GM18867 (cell line): ENCODE data around the gene DIAPH2.

Experiments
- ATAC-seq: cut with Tn5 transposase; IDR thresholded peaks from one replicate; pipeline ENCODE4 v1.9.1; 2021; ENCODE audit warnings: mild to moderate bottlenecking, moderate library complexity; ENCODE audit not compliant: unreplicated experiment

The DIAPH2 gene

DNA sequence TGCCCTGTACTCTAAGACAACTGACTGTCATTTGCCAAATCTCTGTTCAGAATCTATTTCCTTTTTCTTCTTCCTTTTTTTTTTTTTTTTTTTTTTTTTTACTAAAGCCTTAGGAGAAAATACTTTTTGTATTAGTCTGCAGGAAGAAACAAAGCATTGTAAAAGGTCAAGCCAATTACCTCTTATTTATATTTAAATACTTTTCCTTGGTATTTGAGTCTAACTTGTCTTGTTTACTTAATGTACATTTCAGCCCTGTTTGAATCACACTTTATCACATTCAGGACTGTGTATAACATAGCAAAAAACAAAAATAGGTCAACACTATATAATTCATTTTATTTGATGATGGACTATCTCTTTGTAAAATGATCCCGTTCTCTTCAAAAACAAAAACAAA is 461.3 kb downstream of the DIAPH2 start:
- ATAC-seq: no peak

- ATAC-seq: no peak
Observed at GRCh38 chrX:97155816-97156215, 471.2 kb downstream of the DIAPH2 start.

DNA sequence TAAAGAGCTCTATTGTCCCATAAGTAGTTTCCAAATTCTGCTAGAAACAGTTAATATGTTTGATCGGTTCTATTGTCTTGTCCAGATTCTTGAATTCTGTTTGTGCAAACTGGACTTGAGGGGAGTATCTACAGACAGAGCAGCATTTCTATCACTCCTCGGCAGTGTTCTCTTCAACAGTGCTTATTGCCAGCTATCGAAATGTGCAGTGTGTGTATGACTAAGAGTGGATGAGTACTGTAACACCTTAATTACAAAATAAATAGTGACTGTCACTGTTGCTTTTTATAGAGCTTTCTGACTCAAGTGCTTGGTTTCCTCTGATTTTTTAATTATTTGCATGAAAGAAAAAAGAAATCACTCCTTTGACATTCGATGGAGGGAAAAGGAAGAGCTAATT is 473.6 kb downstream of the DIAPH2 start:
- ATAC-seq: no peak

DNA sequence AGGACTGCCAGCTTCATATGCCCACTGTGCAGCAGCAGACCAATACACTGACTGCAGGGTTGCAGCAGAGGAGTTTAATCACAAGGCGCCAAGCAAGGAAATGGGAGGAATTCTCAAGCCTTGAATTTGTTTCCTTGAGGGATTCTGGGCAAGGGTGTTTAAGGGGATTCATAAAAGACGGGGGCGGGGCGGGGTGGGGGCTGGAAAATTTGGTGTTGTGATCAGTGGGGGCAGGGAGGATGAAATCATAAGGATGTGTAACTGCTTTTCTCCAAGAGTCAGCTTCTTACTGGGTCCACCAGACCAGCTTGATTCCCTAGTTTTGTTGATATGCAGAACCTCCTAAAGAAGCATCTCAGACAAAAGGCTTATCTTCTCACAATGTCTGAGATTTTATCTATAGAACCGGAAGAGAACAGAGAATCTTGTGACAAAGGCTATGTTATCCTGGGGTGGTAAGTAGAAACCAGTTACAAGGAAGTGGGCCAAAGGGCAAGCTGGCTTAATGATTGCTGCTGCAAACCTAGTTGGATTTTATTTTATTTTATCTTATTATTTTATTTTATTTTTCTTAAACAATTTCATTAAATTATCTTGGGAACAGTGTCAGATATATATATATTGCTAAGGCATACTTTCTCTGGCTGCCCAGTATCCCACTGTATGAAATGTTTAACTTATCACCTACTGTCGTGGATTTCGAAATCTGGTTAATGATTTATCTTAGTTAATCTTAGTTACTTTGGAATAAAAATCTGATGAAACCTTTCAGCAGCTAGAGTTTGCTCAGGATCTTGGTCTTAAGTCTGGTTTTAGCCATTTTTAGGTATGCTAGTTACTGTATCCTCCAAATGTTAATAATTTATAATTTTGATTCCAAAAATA is 475.5 kb downstream of the DIAPH2 start:
- no peak for ATAC-seq

GRCh38 chrX:97167333-97167732 is 482.7 kb downstream of the DIAPH2 start:
- ATAC-seq: no peak

- ATAC-seq: peak; percentile 73
Observed at GRCh38 chrX:97168646-97169045, 484.0 kb downstream of the DIAPH2 start.

GRCh38 chrX:97175147-97175546 is 490.5 kb downstream of the DIAPH2 start:
- ATAC-seq: no peak

GRCh38 chrX:97189668-97190067 is 505.0 kb downstream of the DIAPH2 start:
- ATAC-seq: no peak

DNA sequence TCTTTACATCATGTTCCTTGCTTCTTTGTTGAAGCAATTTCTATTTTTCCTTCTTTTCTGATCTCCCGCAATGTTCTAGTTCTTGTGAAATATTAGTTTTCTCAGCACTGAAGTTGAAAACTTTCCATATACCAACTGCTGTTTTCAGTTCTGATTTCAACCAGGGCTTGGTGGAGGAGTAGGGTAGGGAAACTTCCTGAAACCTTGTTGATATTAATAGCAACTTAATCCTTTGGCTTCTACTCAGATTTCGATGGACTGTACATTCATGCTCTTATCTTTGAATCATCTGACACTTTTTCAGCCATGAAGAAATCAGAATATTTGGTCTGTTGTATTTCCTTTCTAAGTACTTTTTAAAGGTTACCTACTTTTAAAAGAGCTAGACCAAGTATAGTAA is 514.9 kb downstream of the DIAPH2 start:
- no peak for ATAC-seq

DNA sequence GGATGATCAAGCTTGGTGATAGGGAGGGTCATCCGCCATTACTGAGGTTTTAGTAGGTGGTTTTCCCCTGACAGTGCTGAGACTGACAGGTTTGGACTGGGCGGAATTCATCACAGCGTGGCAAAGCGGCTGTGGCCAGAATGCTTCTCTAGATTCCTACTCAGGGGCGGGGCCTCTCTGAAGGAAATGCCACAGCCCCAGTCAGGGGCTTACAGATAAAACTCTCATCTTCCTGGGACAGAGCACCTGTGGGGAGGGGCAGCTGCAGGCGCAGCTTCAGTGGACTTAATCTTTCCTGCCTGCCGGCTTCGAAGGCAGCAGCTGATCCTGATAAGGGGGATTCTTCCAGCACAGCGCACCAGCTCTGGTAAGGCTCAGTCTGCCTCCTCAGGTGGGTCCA is 515.8 kb downstream of the DIAPH2 start:
- no peak for ATAC-seq

- no peak for ATAC-seq
Observed at GRCh38 chrX:97210501-97210900, 525.9 kb downstream of the DIAPH2 start.

- no peak for ATAC-seq
Observed at GRCh38 chrX:97211070-97211469, 526.4 kb downstream of the DIAPH2 start.

DNA sequence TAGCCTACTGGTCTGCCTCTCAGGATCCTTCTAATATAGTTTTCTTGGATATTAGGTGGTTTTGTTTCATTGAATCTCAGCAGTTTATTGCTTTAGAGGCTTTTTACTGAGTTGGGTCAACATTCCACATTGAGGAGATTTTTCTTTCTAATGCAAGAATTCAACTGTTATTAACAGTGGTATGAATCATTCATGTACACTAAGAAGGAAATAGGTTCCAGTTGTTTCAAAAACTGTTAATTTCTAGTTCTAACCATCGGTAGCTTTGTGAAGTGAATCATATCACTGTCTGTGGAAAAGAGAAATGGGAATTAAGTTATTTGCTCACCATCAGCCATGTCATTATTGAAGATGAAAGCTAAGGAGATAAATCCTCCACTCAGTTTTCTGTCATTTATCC is 530.5 kb downstream of the DIAPH2 start:
- ATAC-seq: no peak

DNA sequence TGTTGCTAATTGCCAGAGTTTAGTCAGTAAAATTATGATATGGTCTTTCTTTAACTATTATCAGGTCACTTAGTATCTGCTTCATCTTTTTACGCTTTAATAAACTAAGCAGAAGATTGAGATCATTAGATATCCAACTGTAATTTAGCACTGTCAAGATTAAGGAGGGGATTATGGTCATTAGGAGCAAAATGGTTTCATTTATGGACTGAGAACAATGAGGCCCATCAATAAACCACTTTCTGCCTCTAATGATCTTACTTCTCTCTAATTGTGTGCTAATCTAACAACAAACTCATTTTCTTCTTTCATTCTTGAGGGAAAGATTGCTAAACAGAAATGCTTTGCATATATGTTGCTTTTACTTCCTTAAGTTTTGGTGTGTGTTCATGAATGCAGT is 539.5 kb downstream of the DIAPH2 start:
- no peak for ATAC-seq

DNA sequence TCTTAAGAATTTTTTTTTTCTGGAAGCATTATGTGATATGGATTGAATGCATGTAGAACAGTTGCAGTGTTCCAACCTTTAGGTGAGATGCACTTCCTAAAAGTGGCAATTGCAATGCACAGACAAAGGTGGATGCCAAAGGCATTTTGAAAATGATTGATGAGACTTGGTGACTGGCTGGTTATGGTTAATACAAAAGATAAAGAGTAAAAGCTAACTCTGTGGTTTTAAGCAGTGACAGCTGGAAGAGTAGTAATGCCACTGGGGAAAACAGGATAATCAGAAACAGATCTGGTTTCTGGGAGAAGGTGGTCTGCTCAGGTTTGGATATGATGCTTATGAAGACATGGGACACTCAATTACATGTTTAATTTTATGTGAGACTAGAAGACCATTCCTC is 544.7 kb downstream of the DIAPH2 start:
- ATAC-seq: no peak

- ATAC-seq: no peak
Observed at GRCh38 chrX:97230948-97231347, 546.3 kb downstream of the DIAPH2 start.

DNA sequence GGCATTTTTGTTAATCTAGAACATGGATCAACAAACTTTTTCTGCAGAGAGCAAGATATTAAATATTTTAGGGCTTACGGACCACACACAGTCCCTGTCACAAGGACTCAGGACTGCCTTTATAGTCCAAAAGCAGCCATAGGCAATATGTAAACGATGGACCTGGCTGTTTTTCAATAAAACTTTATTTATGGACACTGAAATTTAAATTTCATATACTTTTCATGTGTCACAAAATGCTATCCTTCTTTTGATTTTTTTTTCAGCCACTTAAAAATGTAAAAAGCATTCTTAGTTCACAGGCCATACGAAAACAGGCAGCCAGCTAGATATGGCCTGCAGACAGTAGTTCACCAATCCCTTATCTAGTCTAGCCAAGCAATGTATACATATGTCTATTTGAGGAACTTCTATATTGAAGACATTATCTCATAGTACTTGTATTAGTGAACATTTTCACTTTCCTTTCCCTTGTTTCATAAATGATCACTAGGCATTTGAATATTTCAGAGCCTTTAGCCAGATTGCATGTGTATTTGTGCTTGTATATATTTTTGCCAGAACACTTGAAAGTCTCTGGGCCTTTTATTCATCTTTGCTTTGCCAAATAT is 549.9 kb downstream of the DIAPH2 start:
- ATAC-seq: peak; percentile 100

GRCh38 chrX:97238632-97239031 is 554.0 kb downstream of the DIAPH2 start:
- ATAC-seq: no peak

DNA sequence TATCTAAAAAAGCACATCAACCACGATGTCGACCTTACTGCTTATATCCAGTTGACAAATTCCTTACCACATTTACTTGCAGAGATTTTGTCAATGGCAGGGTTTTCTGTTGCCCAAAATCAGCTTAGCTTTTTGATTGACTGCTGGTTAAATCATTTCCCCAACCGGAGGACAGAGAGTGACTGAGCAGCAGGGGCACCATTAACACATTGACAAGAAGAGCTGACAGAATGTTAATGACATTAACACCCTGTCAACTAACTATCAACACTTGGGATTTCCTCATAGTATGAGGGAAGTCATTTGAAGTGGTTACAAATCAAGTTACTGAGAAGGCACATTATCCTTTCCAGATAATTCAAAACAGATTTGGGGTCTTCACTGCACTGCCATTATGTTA is 567.5 kb downstream of the DIAPH2 start:
- ATAC-seq: no peak

DNA sequence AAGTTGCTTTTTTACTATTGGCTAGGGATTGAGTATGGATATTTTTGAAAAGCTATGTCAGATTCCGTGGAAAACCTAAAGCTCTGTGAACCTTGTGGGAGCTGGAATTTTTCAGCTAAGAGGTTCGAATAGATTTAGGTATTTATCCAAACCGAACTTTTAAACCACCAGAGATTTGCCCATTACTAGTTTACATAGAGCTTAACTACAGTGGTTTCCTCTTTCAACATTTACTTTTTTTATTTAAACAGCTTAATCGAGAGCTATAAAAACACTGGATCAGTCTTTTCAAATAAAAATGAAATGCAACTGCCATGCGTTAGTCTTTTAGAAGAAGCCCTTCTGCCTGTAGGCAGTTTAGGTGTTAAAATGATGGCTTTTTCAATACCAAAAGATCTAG is 576.0 kb downstream of the DIAPH2 start:
- ATAC-seq: no peak

DNA sequence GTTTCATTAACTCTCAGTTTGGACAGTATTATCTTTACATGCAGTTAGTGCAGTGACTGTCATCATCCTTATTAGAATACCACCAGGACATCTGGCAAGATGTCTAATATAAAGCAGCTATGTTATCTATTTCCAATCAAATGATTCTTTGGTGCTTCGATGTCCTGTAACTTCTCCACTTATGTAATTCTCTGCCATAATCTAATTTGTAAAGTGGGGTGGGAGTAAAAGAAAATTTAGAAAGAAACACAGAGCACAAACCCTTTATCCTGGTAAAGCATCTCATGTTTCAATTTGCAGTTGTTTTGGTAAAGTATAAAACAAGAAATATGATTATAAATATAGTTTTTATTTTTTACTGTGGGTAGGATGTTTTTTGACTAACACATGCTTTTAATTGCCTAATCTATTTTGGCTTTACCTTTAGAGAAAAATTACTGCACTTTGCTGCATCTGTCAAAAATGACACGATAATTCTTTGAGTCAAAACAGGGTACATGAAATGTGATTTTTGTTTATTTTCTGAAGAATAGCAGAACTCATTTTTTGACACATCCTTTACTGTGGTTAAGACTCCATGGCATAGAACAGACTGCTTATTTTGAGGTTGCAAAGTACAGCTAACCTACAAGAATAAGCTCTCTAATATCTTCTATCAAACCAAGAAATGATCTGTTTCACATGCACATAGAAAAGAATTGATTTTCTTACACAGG is 581.9 kb downstream of the DIAPH2 start:
- no peak for ATAC-seq
